HUES6 (cell line): Measurements from ENCODE around the gene SHLD2.
"Not testable (repeated sequence)": the region's sequence is repeated elsewhere in the genome, so short reads cannot be mapped to it uniquely, and the experiment has no call there.

Experiments used
- H3K27ac ChIP-seq: 2 replicates; pipeline ENCODE4 v1.7.0; 2013; ENCODE audit warnings: low read depth, mild to moderate bottlenecking, low read length, inconsistent platforms
- H3K27me3 ChIP-seq: 2 replicates; pipeline ENCODE4 v1.6.1; 2013; ENCODE audit warnings: low read length; ENCODE audit not compliant: control insufficient read depth, insufficient read depth
- H3K36me3 ChIP-seq: 2 replicates; pipeline ENCODE4 v1.6.1; 2013; ENCODE audit warnings: low read length; ENCODE audit not compliant: control insufficient read depth, insufficient read depth
- H3K4me1 ChIP-seq: 2 replicates; pipeline ENCODE4 v1.6.1; 2013; ENCODE audit warnings: low read length; ENCODE audit not compliant: control insufficient read depth, insufficient read depth
- H3K4me3 ChIP-seq: 2 replicates; pipeline ENCODE4 v1.5.1; 2013; ENCODE audit warnings: low read depth, low read length
- H3K9ac ChIP-seq: one replicate; pipeline ENCODE4 v1.6.1; 2013; ENCODE audit warnings: mild to moderate bottlenecking, low read length
- H3K9me3 ChIP-seq: 2 replicates; pipeline ENCODE4 v1.6.1; 2013; ENCODE audit warnings: low read depth, low read length; ENCODE audit not compliant: control insufficient read depth, insufficient read depth

The SHLD2 gene

DNA sequence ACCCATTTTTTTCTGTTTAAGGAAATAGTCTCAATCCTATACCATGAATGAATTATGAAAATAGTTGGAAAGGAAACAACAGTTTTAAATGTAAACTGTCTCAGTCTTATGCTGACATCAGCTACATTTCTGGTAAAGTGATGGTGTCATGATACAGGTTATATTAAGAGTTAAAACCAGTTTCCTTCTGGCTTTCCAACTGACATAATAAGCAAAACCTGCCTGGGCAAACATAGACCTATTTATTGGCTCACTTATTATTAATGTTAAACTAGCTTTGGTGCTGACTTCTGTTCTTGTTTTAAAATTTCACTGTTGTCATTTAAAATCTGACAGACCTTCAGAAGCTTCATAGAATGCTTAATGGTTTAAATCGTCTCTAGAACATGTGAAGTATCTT, 24.0 kb downstream of the SHLD2 start:
- H3K9ac ChIP-seq, H3K27me3 ChIP-seq, H3K27ac ChIP-seq, H3K4me3 ChIP-seq, H3K4me1 ChIP-seq, H3K36me3 ChIP-seq, H3K9me3 ChIP-seq: not testable (repeated sequence)

DNA sequence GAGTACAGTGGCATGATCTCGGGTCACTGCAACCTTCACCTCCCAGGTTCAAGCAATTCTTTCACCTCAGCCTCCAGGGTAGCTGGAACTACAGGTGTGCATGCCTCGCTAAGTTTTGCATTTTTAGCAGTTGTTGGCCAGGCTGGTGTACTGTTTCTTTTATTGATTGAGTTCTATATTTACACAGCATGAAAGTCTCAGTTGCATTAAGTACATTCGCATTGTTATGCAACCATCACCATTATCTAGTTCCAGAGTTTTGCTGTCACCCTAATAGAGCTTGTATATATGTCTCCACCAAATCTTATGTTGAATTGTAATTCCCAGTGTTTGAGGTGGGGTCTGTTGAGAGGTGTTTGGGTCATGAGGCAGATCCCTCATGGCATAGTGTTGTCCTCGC, 28.3 kb downstream of the SHLD2 start:
- H3K27ac ChIP-seq, H3K27me3 ChIP-seq, H3K4me1 ChIP-seq: not testable (repeated sequence)

DNA sequence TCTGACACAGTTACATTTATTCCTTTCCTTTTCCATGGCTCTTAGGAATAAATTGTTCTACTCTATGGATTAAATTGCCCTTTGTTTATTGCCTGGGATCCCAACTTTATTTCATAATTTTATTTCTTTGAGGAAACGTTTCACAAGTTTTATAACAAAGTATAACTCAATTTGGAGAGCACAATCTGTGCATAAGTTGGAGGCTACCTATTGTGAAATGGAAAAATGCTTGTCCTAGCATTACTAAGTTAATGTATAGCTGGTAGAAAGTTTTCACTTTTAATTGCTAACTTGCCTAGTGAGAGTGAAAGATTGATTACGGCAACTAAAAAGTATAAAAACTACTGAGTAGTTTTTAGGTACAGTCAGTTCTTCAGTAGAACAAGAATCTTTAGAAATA, 32.0 kb downstream of the SHLD2 start:
- not testable (repeated sequence) for H3K9ac ChIP-seq, H3K9me3 ChIP-seq, H3K4me1 ChIP-seq, H3K36me3 ChIP-seq, H3K27ac ChIP-seq, H3K27me3 ChIP-seq, H3K4me3 ChIP-seq

More for the DNA sequence above, 28.3 kb downstream of the SHLD2 start:
- H3K9me3 ChIP-seq, H3K9ac ChIP-seq, H3K36me3 ChIP-seq, H3K4me3 ChIP-seq: not testable (repeated sequence)

- not testable (repeated sequence) for H3K27me3 ChIP-seq, H3K9me3 ChIP-seq, H3K4me3 ChIP-seq, H3K36me3 ChIP-seq, H3K27ac ChIP-seq, H3K4me1 ChIP-seq, H3K9ac ChIP-seq
These were observed 32.7 kb downstream of the SHLD2 start for GRCh38 chr10:87127607-87128156.

GRCh38 chr10:87132176-87132575, 37.2 kb downstream of the SHLD2 start:
- not testable (repeated sequence) for H3K4me1 ChIP-seq, H3K4me3 ChIP-seq, H3K27me3 ChIP-seq, H3K9me3 ChIP-seq, H3K36me3 ChIP-seq, H3K27ac ChIP-seq, H3K9ac ChIP-seq

- H3K27ac ChIP-seq, H3K4me3 ChIP-seq, H3K27me3 ChIP-seq, H3K36me3 ChIP-seq, H3K9me3 ChIP-seq, H3K9ac ChIP-seq, H3K4me1 ChIP-seq: not testable (repeated sequence)
These were observed 38.9 kb downstream of the SHLD2 start for GRCh38 chr10:87133936-87134335.

DNA sequence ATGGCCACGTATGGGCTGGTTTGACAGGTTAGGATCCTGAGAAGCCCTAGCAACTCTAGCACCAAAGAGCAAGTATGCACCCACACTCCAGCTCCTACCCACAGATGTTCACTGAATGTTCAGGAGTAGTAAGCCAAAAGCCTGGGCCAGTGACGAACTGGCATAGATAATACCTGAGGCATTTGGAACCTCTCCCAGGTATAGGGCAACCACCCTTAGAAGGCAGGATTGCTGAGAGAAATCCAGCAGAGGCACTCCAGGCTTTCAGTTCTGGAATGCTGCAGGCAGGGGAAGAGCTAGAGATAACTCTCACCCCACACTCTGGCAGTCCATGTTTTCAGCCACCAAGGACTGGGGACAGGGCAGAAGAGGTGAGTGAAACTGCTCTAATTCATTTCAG, 39.4 kb downstream of the SHLD2 start:
- not testable (repeated sequence) for H3K27me3 ChIP-seq, H3K4me3 ChIP-seq, H3K9me3 ChIP-seq, H3K36me3 ChIP-seq, H3K9ac ChIP-seq, H3K4me1 ChIP-seq, H3K27ac ChIP-seq

DNA sequence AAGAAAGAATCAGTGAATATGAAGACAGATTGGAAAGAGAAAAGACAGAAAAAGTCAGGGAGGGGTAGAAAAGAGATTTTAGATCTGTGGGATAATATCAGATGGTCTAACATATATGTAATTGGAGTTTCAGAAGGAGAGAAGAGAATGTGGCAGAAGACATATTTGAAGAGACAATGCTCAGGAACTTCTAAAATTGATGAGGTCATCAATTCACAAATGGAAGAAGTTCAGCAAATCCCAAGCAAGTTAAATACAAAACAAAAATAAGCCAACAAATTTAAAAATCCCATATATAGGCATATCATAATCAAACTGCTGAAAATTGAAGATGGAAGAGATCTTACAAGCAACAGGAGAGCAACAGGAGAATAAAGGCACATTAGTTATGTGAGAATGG, 42.5 kb downstream of the SHLD2 start:
- not testable (repeated sequence) for H3K27me3 ChIP-seq, H3K36me3 ChIP-seq, H3K9ac ChIP-seq, H3K27ac ChIP-seq, H3K4me1 ChIP-seq, H3K9me3 ChIP-seq, H3K4me3 ChIP-seq

GRCh38 chr10:87142230-87143108, 47.5 kb downstream of the SHLD2 start:
- not testable (repeated sequence) for H3K9me3 ChIP-seq, H3K36me3 ChIP-seq, H3K4me1 ChIP-seq, H3K27ac ChIP-seq, H3K9ac ChIP-seq, H3K27me3 ChIP-seq, H3K4me3 ChIP-seq

DNA sequence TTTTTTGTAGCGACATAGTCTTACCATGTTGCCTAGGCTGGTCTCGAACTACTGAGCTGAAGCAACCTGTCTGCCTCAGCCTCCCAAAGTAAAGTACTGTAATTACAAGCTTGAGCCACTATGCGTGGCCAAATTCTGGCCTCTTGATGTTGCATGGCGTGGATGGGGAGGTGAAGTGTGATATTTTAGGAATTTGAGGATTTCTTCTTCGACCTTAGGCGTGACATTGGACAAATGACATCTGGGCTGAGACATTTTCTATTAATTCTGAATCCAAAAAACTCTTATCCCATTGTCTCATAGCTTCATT, 48.1 kb downstream of the SHLD2 start:
- H3K27ac ChIP-seq, H3K27me3 ChIP-seq, H3K4me1 ChIP-seq, H3K9ac ChIP-seq, H3K36me3 ChIP-seq, H3K9me3 ChIP-seq, H3K4me3 ChIP-seq: not testable (repeated sequence)

DNA sequence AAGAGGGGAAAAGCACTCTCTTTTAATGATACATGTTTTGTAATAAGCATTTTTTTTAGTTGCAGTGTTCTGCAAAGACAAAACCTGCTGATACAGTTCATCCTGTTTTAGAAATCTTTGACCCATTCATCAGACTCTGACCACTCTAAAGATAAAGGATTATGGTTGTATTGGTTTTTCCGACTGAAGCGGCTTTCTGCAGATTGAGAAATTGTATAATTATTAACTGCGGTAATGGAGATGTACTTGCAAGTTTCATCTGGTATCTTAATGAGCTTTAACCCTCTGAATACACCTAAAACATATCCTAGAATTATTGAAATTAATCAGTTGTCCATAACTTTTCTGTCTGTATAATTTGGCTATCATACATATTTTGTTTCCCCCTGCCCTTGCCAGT, 50.6 kb downstream of the SHLD2 start:
- not testable (repeated sequence) for H3K27ac ChIP-seq, H3K9ac ChIP-seq, H3K9me3 ChIP-seq, H3K4me3 ChIP-seq, H3K27me3 ChIP-seq, H3K4me1 ChIP-seq, H3K36me3 ChIP-seq
